HG03108 (cell line): ENCODE data around the gene SNTB2.
"Not testable (repeated sequence)": the region's sequence is repeated elsewhere in the genome, so short reads cannot be mapped to it uniquely, and the experiment has no call there.

ENCODE experiments used
- ATAC-seq: cut with Tn5 transposase; IDR thresholded peaks from one replicate; pipeline ENCODE4 v1.9.1; 2021; ENCODE audit warnings: moderate library complexity; ENCODE audit not compliant: unreplicated experiment

Gene SNTB2

DNA sequence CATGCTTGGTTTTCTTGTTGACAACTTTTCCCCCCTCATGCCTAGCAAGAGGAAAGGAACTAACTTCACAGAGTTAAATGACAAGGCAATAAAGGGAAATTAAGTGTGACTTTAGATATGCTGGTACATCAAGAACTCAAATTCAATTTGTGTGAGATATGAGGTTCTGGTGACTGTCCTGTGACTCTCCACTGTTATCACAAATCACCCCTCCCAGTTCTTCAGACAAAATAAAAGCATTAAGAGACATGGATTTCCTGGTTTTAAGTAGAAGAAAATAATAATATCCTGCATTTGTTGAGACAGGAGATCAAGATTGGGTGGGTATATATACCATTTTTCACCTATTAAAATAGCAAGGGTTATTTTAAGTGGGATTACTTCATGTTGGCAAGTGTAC lies 46.2 kb downstream of the SNTB2 start:
- ATAC-seq, result no peak

DNA sequence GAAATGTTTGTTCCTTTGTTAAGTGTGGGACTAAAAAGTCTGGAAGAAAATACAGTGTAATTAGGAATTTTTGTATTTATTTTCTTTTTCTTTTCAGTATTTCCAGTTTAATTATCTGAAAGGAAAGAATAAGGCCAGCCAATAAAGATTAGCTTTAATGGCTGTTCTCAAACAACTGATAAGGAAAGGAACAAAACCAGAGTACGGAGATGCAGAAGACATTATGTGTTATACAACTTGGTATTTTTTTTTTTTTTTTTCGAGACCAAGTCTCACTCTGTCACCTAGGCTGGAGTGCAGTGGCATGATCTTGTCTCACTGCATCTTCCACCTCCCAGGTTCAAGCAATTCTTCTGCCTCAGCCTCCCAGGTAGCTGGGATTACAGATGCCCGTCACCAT lies 47.5 kb downstream of the SNTB2 start:
- ATAC-seq, result no peak

- ATAC-seq, result no peak
These were observed 49.4 kb downstream of the SNTB2 start for GRCh38 chr16:69236319-69236718.

GRCh38 chr16:69237296-69237695 lies 50.3 kb downstream of the SNTB2 start:
- no peak for ATAC-seq

DNA sequence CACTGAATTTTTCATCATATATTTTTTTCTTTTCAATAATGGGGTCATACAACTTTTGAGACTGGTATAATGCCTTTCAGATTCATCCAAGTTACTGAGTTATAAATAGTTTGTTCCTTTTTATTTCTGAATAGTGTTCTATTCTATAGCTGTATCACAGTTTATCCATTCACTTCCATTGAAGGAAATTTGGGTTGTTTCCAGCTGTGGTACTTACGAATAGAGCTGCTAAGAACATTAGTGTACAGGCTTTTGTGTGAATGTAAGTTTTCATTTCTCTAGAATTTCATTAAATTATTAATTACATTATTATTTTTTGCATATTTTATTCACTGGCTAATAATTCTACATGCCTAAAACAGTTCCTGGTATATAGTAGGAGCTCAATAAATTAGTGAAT lies 52.9 kb downstream of the SNTB2 start:
- ATAC-seq, result no peak

- no peak for ATAC-seq
These were observed 53.4 kb downstream of the SNTB2 start for GRCh38 chr16:69240331-69240730.

- no peak for ATAC-seq
These were observed 55.0 kb downstream of the SNTB2 start for GRCh38 chr16:69241926-69242325.

- ATAC-seq, result no peak
These were observed 56.5 kb downstream of the SNTB2 start for GRCh38 chr16:69243479-69243878.

DNA sequence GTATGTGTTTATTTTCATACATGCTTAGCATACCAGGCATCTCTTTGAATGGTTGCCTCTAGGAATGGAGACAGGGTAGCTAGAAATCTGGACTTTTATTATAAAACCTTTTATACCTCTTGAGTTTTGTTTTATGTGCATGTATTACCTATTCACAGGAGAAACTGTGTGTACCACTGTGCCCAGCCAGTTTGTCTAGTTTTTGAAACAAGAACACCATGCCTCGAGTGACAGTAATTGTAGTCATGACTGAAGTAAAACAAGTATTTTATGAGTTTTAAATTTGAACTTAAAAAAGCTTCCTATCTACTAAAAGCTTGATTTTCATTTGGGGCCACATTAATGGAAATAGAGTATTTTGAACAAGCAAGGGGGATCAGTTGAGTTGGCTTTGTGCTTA lies 57.4 kb downstream of the SNTB2 start:
- no peak for ATAC-seq

- no peak for ATAC-seq
These were observed 63.1 kb downstream of the SNTB2 start for GRCh38 chr16:69250081-69250480.

DNA sequence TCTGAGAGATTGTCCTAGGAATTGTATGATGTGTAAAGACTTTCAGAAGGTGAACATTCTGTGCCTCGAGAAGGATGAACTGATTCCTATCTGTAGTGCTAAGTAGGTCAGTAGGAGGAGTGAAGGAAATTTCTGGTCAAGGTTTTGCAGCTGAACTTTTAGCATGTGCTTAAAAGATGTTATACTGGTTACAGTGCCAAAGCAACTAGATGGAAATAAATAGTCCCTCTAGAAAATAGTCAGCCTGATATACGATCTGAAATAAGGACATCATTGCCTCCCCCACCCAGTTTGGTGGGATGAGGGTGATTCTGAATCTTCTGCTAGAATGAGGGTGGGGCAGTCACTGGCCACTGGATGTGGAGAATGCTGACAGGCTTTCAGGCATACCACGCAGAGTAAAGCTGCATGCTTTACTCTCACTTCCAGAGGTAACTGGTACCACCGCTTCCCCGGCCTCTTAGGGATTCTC lies 66.9 kb downstream of the SNTB2 start:
- no peak for ATAC-seq

DNA sequence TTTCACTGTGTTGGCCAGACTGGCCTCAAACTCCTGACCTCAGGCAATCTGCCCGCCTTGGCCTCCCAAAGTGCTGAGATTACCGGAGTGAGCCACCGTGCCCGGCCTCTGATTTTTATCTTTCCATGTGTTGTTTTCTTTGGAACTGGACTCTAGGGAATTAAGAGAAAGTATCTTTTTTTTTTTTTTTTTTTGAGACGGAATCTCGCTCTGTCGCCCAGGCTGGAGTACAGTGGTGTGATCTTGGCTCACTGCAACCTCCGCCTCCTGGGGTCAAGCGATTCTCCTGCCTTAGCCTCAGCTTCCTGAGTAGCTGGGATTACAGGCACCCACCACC lies 72.4 kb downstream of the SNTB2 start:
- not testable (repeated sequence) for ATAC-seq

GRCh38 chr16:69260019-69260418 lies 73.1 kb downstream of the SNTB2 start:
- ATAC-seq, result no peak

DNA sequence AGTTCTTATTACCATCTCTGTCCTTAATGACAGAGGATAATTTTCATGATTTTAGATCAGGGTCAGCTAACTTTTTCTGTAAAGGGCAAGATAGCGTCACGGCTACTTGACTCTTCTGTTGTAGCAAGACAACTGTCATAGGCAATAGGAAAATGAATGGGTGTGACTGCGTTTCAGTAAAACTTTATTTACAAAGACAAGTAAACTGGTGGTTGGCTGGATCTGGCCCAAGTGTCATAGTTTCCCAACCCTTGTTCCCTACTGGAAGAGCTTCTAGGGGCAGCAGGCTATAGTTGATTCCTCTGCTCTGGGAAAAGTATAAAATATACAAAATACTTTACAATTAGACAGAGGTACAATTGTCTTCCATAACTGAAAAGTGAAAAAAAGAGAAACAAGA lies 73.5 kb downstream of the SNTB2 start:
- no peak for ATAC-seq

- no peak for ATAC-seq
These were observed 79.5 kb downstream of the SNTB2 start for GRCh38 chr16:69266334-69267063.

GRCh38 chr16:69267633-69268032 lies 80.7 kb downstream of the SNTB2 start:
- ATAC-seq, result no peak

- no peak for ATAC-seq
These were observed 83.4 kb downstream of the SNTB2 start for GRCh38 chr16:69270395-69270794.

DNA sequence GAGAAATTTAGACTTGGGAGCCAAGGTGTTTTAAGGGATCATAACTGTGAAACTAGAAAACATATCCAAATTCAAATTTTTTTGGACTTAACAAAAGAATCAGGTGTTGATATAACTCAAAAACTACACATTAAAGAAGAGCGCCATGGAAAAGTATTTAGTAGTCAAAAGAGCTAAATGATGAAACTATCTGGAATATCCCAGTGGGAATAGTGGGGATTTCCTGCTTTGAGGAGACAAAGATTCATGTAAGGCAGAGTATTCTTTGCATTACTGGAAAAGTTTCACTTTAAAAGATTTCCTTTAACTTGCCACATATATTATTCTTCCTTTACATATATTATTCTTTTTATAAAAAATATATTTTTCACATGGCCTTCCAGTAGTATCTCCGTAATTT lies 83.9 kb downstream of the SNTB2 start:
- no peak for ATAC-seq

DNA sequence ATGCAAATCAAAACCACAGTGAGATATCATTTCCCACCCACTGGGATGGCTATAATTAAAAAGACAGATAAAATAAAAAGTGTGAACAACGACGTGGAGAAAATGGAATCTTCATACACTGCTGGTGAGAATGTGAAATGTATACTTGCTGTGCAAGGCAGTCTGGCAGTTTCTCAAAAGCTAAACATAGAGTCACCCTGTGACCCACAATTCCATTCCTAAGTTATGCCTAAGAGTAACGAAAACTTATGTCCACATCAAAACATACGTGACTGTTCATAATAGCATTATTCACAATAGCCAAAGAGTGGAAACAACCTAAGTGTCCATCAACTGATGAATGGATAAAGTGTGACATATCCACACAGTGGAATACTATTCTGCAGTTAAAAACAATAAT lies 86.0 kb downstream of the SNTB2 start:
- ATAC-seq, result no peak

DNA sequence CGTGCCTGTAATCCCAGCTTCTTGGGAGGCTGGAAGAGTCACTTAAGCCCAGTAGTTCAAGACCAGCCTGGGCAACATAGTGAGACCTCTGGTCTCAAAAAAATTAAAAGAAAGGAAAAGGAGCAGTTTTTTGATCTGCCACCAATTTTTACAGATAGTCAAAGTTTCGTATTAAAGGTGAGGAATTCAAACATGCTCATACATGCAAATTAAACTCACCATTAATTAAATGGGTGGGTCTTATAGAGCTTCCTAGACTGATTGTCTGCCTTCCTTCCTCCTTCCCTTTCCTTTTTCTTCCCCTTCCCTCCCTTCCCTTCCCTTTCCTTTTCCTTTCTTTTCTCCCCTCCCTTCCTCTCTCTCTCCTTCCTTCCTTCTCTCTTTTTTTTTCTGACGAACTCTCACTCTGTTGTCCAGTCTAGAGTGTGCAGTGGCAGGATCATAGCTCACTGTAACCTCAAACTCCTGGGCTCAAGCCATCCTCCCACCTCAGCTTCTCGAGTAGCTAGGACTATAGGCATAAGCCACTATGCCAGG lies 87.8 kb downstream of the SNTB2 start:
- ATAC-seq, result no peak

- ATAC-seq, result no peak
These were observed 89.5 kb downstream of the SNTB2 start for GRCh38 chr16:69276148-69277115.

DNA sequence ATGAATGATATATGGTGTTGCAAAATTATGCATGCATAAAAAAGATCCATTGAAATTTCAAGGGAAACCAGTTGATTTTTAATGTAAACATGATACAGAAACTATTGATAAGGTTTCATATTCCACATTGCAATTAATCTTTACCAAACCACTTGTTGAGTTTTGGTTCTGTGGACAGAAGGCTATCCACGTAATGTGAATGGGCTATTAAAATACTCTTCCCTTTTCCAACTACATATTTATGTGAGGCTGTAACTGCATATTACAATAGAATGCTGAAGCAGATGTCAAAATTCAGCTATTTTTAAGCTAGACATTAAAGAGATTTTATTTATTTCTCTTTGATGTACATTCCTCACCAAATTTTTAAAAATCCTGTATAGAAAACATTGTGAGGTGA lies 90.4 kb downstream of the SNTB2 start:
- ATAC-seq, result no peak
